LNCaP clone FGC (cell line): ENCODE data around the gene CCDC146.
"Not testable (repeated sequence)": the region's sequence is repeated elsewhere in the genome, so short reads cannot be mapped to it uniquely, and the experiment has no call there.

Source experiments
- DNase-seq: peaks from one replicate; pipeline ENCODE4 v3.0.0-alpha.2; 2011; ENCODE audit warnings: low read depth
- H3K4me3 ChIP-seq: 2 replicates; pipeline ENCODE4 v1.5.1; 2011; ENCODE audit warnings: mild to moderate bottlenecking, low read depth, low read length, control low read depth

Gene CCDC146

GRCh38 chr7:77121860-77122681 lies at the start of gene CCDC146:
CCDC146 (plus strand) TSS chr7:77122615; CDS start chr7:77167669, 45,054 bp downstream.
- DNase-seq, result peak; percentile 99
- H3K4me3 ChIP-seq, result peak within 1 kb of the TSS; percentile 71

GRCh38 chr7:77074786-77075396 lies 47.5 kb upstream of the CCDC146 start:
- not testable (repeated sequence) for H3K4me3 ChIP-seq, DNase-seq

- DNase-seq, H3K4me3 ChIP-seq: not testable (repeated sequence)
Observed at GRCh38 chr7:77077060-77077459, 45.4 kb upstream of the CCDC146 start.

- DNase-seq, H3K4me3 ChIP-seq: not testable (repeated sequence)
Observed at GRCh38 chr7:77079112-77079511, 43.3 kb upstream of the CCDC146 start.

GRCh38 chr7:77079624-77080023 lies 42.8 kb upstream of the CCDC146 start:
- H3K4me3 ChIP-seq, DNase-seq: not testable (repeated sequence)

GRCh38 chr7:77080236-77080635 lies 42.2 kb upstream of the CCDC146 start:
- not testable (repeated sequence) for H3K4me3 ChIP-seq, DNase-seq

GRCh38 chr7:77082192-77082591 lies 40.2 kb upstream of the CCDC146 start:
- DNase-seq, H3K4me3 ChIP-seq: not testable (repeated sequence)

GRCh38 chr7:77092301-77092700 lies 30.1 kb upstream of the CCDC146 start:
- H3K4me3 ChIP-seq, DNase-seq: not testable (repeated sequence)

- H3K4me3 ChIP-seq, DNase-seq: not testable (repeated sequence)
Observed at GRCh38 chr7:77100501-77100900, 21.9 kb upstream of the CCDC146 start.

- DNase-seq, H3K4me3 ChIP-seq: not testable (repeated sequence)
Observed at GRCh38 chr7:77101187-77101586, 21.2 kb upstream of the CCDC146 start.

GRCh38 chr7:77102671-77103070 lies 19.7 kb upstream of the CCDC146 start:
- H3K4me3 ChIP-seq, DNase-seq: not testable (repeated sequence)

GRCh38 chr7:77105904-77106303 lies 16.5 kb upstream of the CCDC146 start:
- not testable (repeated sequence) for H3K4me3 ChIP-seq, DNase-seq

GRCh38 chr7:77107659-77108058 lies 14.8 kb upstream of the CCDC146 start:
- not testable (repeated sequence) for H3K4me3 ChIP-seq, DNase-seq

GRCh38 chr7:77108362-77108761 lies 14.1 kb upstream of the CCDC146 start:
- DNase-seq, H3K4me3 ChIP-seq: not testable (repeated sequence)

- H3K4me3 ChIP-seq, DNase-seq: not testable (repeated sequence)
Observed at GRCh38 chr7:77112719-77113306, 9.6 kb upstream of the CCDC146 start.
